WTC11 (cell line): ENCODE data around the gene GPI.

Experiments
- CREB1 ChIP-seq: sonication (generic); formaldehyde crosslinking; IDR thresholded peaks from 2 replicates; pipeline ENCODE4 v1.8.0; 2023; ENCODE audit warnings: mild to moderate bottlenecking, missing genetic modification reagents
- NFYB ChIP-seq: sonication (generic); formaldehyde crosslinking; conservative IDR thresholded peaks from 2 replicates; pipeline ENCODE4 v1.8.0; 2022; ENCODE audit warnings: low read depth, missing genetic modification reagents
- TEAD4 ChIP-seq: sonication (generic); formaldehyde crosslinking; IDR thresholded peaks from 2 replicates; pipeline ENCODE4 v1.8.0; 2022; ENCODE audit warnings: mild to moderate bottlenecking, missing genetic modification reagents
- TP53 ChIP-seq: sonication (generic); formaldehyde crosslinking; IDR thresholded peaks from 2 replicates; pipeline ENCODE4 v1.8.1; 2023; ENCODE audit warnings: mild to moderate bottlenecking, missing genetic modification reagents
- ZNF263 ChIP-seq: sonication (generic); formaldehyde crosslinking; IDR thresholded peaks from 2 replicates; pipeline ENCODE4 v1.8.1; 2022; ENCODE audit warnings: low read depth, mild to moderate bottlenecking, moderate library complexity, missing genetic modification reagents
- ZNF416 ChIP-seq: fragments of 250-450 bp; sonication (Bioruptor Pico); IDR thresholded peaks from 2 replicates; pipeline ENCODE4 v1.9.0; 2021; ENCODE audit warnings: mild to moderate bottlenecking, inconsistent platforms
- TF ChIP-seq, protein P1 (sequence below): fragments of 200-600 bp; IDR thresholded peaks from 2 replicates; pipeline ENCODE4 v1.8.0; 2022; ENCODE audit warnings: antibody characterized with exemption
- TF ChIP-seq, protein P2 (sequence below): sonication (generic); formaldehyde crosslinking; IDR thresholded peaks from 2 replicates; pipeline ENCODE4 v1.8.0; 2022; ENCODE audit warnings: mild to moderate bottlenecking, missing genetic modification reagents
- TF ChIP-seq, protein P3 (sequence below): sonication (generic); formaldehyde crosslinking; IDR thresholded peaks from 2 replicates; pipeline ENCODE4 v1.8.1; 2022; ENCODE audit warnings: missing genetic modification reagents, borderline replicate concordance

DNA sequence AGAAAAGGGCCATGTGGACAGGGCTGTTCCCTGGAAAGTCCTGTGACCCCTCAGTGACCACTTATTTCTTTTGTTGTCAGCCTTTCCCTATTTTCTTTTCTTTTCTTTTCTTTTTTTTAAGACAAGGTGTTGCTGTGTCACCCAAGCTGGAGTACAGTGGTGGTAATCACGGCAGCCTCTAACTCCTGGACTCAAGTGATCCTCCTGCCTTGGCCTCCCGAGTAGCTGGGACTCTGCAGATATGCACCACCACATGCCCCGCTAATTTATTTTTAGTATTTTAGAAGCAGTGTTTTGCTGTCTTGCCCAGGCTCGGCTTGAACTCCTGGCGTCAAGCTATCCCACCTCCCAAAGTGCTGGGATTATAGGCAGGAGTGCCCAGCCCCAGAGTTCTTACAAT lies 1.1 kb upstream of the GPI start:
- TF ChIP-seq, protein P1, sequence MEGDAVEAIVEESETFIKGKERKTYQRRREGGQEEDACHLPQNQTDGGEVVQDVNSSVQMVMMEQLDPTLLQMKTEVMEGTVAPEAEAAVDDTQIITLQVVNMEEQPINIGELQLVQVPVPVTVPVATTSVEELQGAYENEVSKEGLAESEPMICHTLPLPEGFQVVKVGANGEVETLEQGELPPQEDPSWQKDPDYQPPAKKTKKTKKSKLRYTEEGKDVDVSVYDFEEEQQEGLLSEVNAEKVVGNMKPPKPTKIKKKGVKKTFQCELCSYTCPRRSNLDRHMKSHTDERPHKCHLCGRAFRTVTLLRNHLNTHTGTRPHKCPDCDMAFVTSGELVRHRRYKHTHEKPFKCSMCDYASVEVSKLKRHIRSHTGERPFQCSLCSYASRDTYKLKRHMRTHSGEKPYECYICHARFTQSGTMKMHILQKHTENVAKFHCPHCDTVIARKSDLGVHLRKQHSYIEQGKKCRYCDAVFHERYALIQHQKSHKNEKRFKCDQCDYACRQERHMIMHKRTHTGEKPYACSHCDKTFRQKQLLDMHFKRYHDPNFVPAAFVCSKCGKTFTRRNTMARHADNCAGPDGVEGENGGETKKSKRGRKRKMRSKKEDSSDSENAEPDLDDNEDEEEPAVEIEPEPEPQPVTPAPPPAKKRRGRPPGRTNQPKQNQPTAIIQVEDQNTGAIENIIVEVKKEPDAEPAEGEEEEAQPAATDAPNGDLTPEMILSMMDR, result no peak
- TF ChIP-seq ZNF263 (CRISPR knock-in tag) (no peak), TEAD4 (CRISPR knock-in tag) (no peak), CREB1 (CRISPR knock-in tag) (no peak), NFYB (CRISPR knock-in tag) (no peak), TP53 (no peak), ZNF416 (no peak)
- TF ChIP-seq, protein P2, sequence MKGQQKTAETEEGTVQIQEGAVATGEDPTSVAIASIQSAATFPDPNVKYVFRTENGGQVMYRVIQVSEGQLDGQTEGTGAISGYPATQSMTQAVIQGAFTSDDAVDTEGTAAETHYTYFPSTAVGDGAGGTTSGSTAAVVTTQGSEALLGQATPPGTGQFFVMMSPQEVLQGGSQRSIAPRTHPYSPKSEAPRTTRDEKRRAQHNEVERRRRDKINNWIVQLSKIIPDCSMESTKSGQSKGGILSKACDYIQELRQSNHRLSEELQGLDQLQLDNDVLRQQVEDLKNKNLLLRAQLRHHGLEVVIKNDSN (CRISPR knock-in tag), result no peak
- TF ChIP-seq, protein P3, sequence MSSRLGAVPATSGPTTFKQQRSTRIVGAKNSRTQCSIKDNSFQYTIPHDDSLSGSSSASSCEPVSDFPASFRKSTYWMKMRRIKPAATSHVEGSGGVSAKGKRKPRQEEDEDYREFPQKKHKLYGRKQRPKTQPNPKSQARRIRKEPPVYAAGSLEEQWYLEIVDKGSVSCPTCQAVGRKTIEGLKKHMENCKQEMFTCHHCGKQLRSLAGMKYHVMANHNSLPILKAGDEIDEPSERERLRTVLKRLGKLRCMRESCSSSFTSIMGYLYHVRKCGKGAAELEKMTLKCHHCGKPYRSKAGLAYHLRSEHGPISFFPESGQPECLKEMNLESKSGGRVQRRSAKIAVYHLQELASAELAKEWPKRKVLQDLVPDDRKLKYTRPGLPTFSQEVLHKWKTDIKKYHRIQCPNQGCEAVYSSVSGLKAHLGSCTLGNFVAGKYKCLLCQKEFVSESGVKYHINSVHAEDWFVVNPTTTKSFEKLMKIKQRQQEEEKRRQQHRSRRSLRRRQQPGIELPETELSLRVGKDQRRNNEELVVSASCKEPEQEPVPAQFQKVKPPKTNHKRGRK (CRISPR knock-in tag), result no peak
